Left kidney (tissue), 8 donors: ENCODE measurements around the gene TP73. TPM values are rescaled to one million over a fixed set of nuclear protein-coding genes. Genes with fewer than 3 reads are reported as not detected.

ENCODE experiments used
- DNase-seq: peaks from one replicate; pipeline ENCODE4 v3.0.0-alpha.2; 2013
- long read RNA-seq, 8 donors: transcript quantifications; one replicate each; lab custom pipeline, GENCODE V29; 2026
- polyA plus RNA-seq: library from polyadenylated mRNA; unstranded; fragments of 120-200 nt; gene quantifications from one replicate; pipeline ENCODE4 v1.2.1, GENCODE V29; 2013; ENCODE audit not compliant: insufficient read length

Gene TP73
- 0.55 TPM for polyA plus RNA-seq
- long read RNA-seq, donor 1, result 0 reads
- long read RNA-seq, donor 2, result 0 reads
- long read RNA-seq, donor 3, result 0 reads
- long read RNA-seq, donor 4, result 0 reads
- long read RNA-seq, donor 5, result 0 reads
- long read RNA-seq, donor 6, result 0 reads
- long read RNA-seq, donor 7, result 0 reads
- long read RNA-seq, donor 8, result 0 reads

GRCh38 chr1:3651930-3652547, at the start of gene TP73:
TSS of gene TP73 (plus strand) at chr1:3652516. CDS start at chr1:3682366, 29,850 bp downstream.
- no peak for DNase-seq

DNA sequence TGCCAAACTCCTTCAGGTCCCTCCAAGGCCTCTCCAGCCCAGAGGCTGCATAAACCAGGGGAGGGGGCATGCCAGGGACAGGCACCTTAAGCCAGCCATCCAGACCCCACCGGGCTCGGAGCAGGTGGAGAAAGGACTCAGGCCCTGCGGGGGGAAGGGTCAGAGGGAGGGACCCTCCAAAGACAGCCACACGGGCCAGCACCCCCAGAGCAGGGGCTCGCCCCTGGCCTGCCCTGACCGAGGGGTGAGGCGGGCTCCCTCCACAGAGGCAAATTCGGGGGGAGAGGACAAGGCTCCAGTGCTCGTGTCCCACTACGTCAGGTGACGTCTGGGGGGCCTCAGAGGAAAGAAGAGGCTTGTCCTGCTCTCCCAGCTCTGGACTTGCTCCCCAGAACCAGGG, 49.2 kb upstream of the TP73 start:
- DNase-seq, result no peak

- DNase-seq, result no peak
Observed at GRCh38 chr1:3603571-3604467, 48.5 kb upstream of the TP73 start.

GRCh38 chr1:3604468-3604974, 47.8 kb upstream of the TP73 start:
- DNase-seq, result no peak

DNA sequence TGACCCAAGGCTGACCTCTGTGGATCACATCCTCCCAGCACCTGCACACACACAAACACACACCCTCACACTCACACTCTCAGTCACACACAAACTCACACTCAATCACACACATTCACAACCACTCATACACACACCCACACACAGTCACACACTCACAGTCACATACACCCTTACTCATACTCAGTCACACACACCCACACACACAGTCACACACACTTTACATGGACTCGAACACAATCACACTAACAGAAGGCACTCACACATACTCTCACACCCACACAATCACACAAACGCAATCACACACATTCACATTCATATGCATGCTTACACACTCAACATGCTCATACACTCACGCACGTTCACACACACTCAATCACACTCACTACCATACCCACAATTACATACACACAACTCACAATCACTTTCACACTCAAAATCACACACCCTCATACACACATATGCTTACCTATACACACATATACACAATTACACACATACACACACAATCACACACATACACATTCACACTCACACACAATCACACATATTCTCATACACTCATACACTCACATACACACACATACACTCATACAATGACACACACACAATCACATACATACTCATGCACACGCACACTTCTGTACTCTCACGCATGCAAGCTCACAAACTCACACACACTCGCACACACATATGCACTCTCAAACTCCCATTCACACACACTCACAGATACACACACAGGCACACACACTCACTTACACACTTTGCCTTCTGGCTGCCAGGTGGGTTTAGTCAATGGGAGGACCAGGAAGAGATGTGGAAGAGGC, 47.1 kb upstream of the TP73 start:
- no peak for DNase-seq

DNA sequence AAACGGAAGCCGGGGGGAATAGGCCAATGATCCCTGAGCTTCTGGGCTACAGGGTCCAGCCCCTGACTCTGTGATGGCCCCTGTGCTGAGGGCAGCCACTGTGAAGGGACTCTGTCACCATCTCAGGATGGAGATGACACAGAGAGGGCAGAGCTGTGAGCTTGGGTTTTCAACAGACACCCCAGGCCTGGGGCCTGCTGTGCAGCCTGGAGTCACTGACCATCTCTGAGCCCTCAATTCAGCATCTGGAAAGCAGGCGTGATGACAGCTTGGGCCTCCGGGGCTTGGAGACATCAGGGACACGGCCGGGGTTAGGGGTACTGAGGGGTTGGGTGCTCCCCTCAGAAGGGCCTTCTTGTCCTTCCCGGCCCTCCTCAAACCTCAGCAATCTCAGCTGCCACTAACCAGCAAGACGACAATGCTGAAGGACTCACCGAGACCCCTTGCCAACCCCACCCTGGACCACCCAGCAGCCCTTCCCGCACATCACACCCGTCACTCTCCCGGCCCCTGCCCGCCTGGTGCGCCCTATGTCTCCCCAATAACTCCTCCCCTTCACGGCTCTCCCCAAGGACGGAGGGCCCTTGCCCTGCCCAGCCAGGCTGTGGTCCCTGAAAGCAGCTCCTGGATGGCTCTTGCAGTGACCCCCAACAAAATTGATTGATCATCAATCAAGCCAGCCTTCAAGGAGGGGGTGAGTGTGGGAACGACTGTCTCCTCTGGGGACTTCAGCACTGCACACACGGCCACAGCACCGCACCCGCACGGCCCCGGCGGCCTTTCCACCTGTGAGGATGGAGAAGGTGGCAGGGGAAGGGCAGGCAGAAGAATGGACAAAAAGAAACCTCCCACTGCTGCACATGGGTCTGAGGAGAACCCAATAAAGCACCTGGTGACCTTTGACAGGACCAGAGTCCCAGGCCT, 45.3 kb upstream of the TP73 start:
- DNase-seq, result no peak

DNA sequence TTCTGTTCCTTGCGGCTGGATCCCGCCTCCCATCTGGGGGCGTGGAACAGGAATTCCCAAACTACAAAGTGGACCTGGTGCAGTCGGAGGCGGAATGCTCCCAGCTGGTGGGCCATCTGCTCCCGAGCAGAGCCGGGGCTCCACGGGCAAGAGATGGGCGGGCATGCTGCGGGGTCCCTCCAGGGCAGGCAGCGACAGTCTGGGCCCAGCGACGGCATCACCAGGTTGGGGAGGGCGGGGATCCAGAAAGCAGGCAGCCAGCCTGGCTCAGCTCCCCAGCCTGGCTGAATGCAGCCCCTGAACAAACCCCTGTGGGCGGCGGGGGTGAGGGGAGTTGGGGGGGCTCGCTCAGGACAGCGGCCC, 44.6 kb upstream of the TP73 start:
- DNase-seq, result no peak

DNA sequence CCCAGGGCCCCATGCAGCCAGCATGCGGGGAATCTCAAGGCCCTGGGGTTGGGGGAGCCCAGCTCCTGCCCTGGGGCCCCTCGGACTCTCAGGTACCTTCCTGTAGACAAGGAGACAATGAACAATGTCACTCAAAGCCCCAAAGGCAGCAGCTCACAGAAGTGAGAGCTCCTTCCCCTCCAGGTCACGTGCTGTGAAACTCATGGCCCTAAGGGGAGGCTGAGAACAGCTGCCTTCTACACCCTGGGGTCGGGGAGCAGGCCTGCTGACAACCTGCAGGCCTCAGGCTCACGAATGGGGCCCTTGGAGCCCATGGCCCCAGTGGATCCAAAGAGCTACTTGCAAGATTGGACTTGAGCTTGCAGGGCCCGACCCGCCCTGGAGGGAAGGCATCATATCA, 44.2 kb upstream of the TP73 start:
- DNase-seq, result no peak

DNA sequence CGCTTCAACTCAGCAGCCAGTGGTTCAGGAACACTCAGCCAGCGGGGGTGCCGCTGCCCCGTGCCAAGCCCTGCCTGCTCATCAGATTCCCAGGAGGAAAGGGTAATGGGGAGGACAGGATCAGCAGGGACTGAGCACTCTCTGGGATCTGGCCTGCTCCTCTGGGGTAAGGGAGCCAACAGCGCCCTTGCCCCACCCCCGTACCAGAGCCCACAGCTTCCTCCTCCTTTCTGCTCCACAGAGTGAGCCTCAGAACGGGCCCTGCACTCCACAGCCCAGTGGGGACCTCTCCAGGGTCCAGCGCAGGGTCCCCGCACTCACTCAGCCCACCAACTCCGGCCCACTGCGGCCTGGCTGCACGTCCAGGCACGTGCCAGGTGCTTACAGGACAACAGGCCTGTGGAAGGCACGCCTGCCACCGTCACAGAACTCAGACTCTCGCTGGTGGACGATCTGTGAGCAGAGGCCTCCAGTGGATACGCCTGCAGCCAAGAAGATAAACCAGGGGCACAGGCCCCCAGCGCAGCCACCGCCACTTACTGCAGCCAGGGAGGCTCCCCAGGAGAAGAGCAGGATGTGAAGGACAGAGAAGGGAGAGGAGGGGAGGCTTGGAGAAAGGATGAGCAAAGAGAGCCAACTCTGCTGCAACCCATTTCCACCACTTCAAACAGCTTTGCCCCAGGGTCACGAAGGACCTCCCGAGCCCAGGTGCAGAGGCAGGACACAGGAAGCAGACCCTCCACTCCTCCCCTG, 43.1 kb upstream of the TP73 start:
- DNase-seq, result no peak

DNA sequence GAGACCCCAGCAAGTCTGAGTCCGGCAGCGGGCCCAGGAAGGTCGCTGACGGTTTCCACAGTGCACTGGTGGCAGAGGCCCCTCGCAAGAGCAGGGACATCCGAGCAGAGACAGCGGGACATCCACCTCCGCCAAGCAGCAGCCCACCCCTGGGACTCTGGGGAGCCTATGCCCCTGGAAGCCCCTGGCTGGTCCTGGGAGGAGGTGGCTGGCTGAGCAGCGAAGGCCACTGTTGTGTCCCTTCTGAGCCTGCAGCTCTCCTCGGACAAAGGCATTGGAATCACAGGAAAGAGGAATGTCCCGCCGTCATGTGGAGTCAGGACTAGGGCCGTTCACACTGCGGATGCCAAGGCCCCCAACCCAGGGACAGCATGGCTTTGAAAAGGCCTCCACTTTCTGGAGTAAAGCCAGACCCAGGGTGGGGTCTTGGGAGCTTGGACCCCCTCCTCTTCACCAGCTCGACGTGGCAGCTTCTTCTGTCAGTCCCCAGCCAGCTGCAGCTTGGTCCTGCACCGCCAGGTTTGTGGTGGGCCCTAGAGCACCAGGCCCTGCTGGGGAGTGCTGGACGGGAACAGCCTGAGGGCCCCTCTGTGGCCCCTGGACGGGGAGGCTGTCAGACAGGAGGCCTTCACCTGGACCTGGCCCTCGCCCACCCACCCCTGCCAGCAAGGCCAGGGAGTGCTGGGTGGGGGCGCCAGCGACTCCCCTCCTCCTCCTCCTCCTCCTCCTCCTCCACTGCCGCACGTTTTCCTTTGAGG, 42.4 kb upstream of the TP73 start:
- DNase-seq, result peak; percentile 5

DNA sequence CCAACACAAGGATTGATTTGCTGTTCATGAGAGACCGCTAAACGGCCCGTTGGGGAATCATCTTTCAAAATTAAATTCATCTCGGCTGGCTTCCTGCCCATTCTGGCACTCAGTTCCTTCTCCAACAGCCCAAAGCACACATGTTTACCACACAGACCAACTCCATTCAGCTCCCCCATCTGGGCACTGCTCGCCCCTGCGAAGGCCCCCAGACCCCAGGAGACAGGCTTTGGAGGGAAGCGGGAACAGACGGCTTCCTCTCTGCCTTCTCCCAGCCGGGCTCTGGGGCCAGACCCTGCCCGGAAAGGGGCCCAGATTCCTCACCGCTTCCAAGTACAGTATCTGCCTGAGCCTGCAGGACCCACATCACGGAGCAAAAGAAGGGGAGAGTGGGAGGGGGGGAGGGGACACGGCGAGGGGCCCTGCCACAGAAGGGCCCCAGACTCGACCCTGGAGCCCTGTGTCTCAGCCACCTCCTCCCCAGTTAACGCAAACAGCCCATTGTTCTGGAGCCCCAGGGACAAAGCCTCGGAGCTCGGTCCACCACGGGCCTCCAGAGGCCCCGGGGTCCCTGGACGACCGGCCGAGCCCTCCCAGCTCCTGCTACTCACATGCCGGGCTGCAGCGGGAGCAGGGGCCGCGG, 41.7 kb upstream of the TP73 start:
- peak; percentile 33 for DNase-seq

- peak; percentile 82 for DNase-seq
Observed at GRCh38 chr1:3611170-3612019, 40.9 kb upstream of the TP73 start, which contains the start of gene MEGF6. TSS of gene MEGF6 (minus strand) at chr1:3611508. CDS start at chr1:3611268, 240 bp downstream.

- no peak for DNase-seq
Observed at GRCh38 chr1:3612123-3612522, 40.2 kb upstream of the TP73 start.

DNA sequence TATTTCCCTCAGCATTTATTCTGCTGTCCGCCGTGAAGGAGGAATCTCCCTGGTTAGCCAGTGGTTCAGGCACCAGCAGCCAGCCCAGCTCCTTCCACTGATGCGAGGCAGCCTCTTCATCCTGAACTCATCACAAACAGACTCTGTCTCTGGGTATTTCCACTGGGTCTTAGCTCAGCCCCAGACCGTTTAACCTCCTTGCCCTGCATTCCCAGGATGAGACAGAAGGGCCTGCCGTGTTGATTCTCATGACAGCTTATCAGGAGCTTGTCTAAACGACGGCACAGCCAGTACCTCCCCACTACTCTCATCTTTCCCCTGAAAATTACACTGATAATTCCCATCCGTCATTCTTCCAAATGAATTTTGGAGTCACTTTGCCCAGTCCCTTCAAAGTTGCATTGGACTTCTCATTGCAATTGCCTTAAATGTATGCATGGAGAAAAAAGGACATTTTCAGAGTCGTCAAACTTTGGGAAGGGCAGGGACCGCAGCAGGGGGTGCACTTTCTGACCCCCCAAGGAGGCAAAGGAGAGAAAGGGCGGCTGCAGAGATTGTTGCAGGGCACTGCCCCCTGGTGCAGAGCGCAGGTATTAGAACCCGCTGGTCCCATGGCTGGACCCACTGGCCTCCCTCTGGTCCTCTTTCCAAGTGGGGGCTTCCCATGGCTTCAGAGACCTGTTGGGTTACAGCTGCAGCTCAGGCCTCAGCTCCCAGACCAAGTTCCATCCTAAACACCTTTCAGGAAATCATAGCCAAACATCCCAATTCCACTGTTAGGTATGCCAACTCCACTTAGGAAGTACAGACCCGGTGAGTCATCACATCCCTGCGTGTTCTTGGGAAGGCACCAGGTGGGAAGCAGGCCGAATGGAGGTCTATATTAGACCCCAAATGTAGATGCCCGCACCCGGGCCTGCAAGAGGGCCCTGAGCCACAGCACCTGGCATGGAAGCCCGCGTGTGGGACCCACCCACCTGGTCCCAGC, 37.3 kb upstream of the TP73 start:
- no peak for DNase-seq

- no peak for DNase-seq
Observed at GRCh38 chr1:3616861-3617260, 35.5 kb upstream of the TP73 start.

- no peak for DNase-seq
Observed at GRCh38 chr1:3617806-3618345, 34.4 kb upstream of the TP73 start.
